ENCODE data around the gene MAP3K21.

- TF ChIP-seq CTCF (conservative IDR thresholded peaks at IDR 0.05; ENCODE audit: low read depth, low read length) (no peak), RAD21 (IDR thresholded peaks at IDR 0.05; ENCODE audit: low read length) (no peak), POLR2A (IDR thresholded peaks at IDR 0.05; ENCODE audit: low read depth, low read length) (no peak), RFX5 (IDR thresholded peaks at IDR 0.05; ENCODE audit: low read depth, low read length) (no peak), MAZ (IDR thresholded peaks at IDR 0.05; ENCODE audit: borderline replicate concordance, low read depth, low read length) (no peak), MXI1 (IDR thresholded peaks at IDR 0.05; ENCODE audit: borderline replicate concordance, low read depth, low read length) (no peak), USF2 (IDR thresholded peaks at IDR 0.05; ENCODE audit: low read depth, low read length) (no peak), FOS (IDR thresholded peaks at IDR 0.05; ENCODE audit: low read depth, low read length) (no peak), ELK1 (IDR thresholded peaks at IDR 0.05; ENCODE audit: borderline replicate concordance, low read depth, low read length) (no peak), CEBPB (IDR thresholded peaks at IDR 0.05; ENCODE audit: low read depth, low read length) (no peak), NFE2L2 (IDR thresholded peaks at IDR 0.05; ENCODE audit: low read depth, low read length) (no peak), SMC3 (IDR thresholded peaks at IDR 0.05; ENCODE audit: low read depth, low read length) (no peak), BHLHE40 (IDR thresholded peaks at IDR 0.05; ENCODE audit: low read depth, low read length) (no peak)
Measured at GRCh38 chr1:233360525-233361102, 33.1 kb downstream of the MAP3K21 start.
